Left hindlimb (tissue), 1 donor: ENCODE results near the gene CSNK2A1.

Experiments used
- DNase-seq: peaks from one replicate; pipeline ENCODE4 v3.0.0-alpha.2; 2018

Gene CSNK2A1

GRCh38 chr20:563187-563586, 19.6 kb upstream of the CSNK2A1 start:
- no peak for DNase-seq

GRCh38 chr20:562232-562897, 18.8 kb upstream of the CSNK2A1 start:
- no peak for DNase-seq

GRCh38 chr20:561437-562231, 18.0 kb upstream of the CSNK2A1 start:
- peak; percentile 70 for DNase-seq

- DNase-seq: no peak
Observed at GRCh38 chr20:560680-561079, 17.1 kb upstream of the CSNK2A1 start.

GRCh38 chr20:558117-558516, 14.5 kb upstream of the CSNK2A1 start:
- no peak for DNase-seq

GRCh38 chr20:556984-557383, 13.4 kb upstream of the CSNK2A1 start:
- no peak for DNase-seq

- no peak for DNase-seq
Observed at GRCh38 chr20:555976-556385, 12.4 kb upstream of the CSNK2A1 start.

GRCh38 chr20:550611-551010, 7.0 kb upstream of the CSNK2A1 start:
- DNase-seq: no peak

- DNase-seq: no peak
Observed at GRCh38 chr20:549722-550496, 6.3 kb upstream of the CSNK2A1 start.

GRCh38 chr20:548906-549305, 5.3 kb upstream of the CSNK2A1 start:
- DNase-seq: no peak

- no peak for DNase-seq
Observed at GRCh38 chr20:547394-547793, 3.8 kb upstream of the CSNK2A1 start.

- DNase-seq: no peak
Observed at GRCh38 chr20:546353-546752, 2.8 kb upstream of the CSNK2A1 start.

GRCh38 chr20:544153-544725, 649 bp upstream of the CSNK2A1 start:
- no peak for DNase-seq

- peak; percentile 59 for DNase-seq
Observed at GRCh38 chr20:542777-543368, 717 bp downstream of the CSNK2A1 start.

GRCh38 chr20:540391-541201, 3.0 kb downstream of the CSNK2A1 start:
- no peak for DNase-seq

GRCh38 chr20:539848-540247, 3.7 kb downstream of the CSNK2A1 start:
- no peak for DNase-seq

GRCh38 chr20:539191-539590, 4.4 kb downstream of the CSNK2A1 start:
- DNase-seq: no peak

GRCh38 chr20:537983-538382, 5.6 kb downstream of the CSNK2A1 start:
- no peak for DNase-seq

GRCh38 chr20:536426-537010, 7.1 kb downstream of the CSNK2A1 start:
- no peak for DNase-seq

- DNase-seq: no peak
Observed at GRCh38 chr20:535958-536357, 7.6 kb downstream of the CSNK2A1 start.

GRCh38 chr20:533526-533925, 10.1 kb downstream of the CSNK2A1 start:
- DNase-seq: no peak

- no peak for DNase-seq
Observed at GRCh38 chr20:532530-532929, 11.1 kb downstream of the CSNK2A1 start.
